ENCODE data around the gene SND1. TPM values are rescaled to one million over a fixed set of nuclear protein-coding genes. Genes with fewer than 3 reads are reported as not detected.

SND1 gene
- polyA plus RNA-seq, 5 donors, result 117 to 170 (median 151) TPM

DNA sequence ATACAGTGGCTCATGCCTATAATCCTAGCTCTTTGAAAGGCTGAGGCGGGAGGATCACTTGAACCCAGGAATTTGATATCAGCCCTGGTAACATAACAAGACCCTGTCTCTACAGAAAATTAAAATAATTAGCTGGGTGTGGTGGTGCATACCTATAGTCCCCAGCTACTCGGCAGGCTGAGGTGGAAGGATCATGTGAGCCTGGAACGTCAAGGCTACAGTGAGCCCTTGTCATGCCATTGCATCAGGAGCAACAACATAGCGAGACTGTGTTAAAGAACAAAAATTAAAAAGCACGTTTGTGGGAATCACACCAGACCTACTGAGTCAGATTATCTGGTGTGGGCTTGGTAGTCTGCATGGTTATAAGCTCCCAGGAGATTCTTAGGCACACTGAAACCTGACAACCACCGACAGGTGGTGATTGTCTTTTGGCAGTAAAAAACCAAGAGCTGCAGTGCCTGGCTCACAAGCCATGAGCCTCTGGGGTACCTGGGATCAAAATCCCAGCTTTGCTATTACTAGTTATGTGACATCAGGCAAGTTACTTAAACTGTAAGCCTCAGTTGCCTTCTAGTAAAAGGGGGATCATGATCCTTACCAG, 146.9 kb downstream of the SND1 start:
- no peak for DNase-seq

DNA sequence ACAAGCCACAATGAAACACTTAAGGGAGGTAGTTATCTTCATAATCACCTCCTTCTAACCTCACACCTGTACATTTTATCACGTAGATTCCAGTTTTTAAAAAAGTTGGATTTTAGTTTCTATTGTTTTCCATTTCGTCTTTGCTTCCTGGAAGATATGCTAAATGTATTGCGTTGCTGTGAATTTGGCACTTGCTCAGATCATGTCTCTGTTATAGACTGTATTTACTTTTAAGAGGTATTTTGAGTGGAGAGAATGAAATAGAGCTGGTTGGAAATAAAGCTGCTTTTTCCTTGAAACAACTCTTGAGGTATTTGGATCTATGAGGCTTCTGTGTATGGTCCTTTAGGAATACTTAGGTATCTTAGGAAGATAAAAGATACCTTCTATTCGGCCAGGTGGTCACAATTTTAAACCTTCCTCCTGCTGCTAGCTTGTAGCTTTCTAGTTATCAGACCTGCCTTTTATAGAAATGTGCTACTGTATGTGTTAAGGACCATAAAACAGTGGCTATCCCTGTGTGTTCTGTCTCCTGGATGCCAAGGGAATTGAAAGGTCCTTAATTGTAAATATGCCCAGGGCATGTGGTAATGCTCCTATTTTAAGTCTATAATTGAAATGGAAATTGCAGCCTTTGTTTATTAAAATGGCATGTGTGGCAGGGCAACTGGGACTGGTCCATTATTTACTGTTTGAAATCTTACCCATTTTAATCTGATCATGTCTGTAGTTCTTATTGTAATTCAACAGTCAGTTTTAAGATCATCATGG, 147.7 kb downstream of the SND1 start:
- DNase-seq, result no peak

DNA sequence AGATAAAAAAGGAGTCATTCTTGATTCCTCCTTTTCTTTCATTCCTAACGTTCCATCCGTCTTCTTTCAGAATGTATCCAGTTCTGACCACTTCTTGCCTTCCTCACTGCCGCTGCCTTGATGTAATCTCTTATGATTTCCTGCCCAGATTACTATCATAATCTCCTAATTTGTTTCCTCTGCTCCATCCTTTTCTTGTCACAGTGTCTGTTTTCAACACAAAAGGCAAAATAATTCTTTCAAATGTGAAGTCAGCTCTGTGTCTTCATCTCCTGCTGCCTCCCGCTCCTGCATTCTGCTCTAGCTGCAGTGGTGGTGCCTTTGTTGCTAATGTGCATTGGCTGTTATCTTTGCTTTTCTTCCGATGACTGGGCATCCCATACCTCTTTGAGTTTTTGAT, 150.9 kb downstream of the SND1 start:
- no peak for DNase-seq

DNA sequence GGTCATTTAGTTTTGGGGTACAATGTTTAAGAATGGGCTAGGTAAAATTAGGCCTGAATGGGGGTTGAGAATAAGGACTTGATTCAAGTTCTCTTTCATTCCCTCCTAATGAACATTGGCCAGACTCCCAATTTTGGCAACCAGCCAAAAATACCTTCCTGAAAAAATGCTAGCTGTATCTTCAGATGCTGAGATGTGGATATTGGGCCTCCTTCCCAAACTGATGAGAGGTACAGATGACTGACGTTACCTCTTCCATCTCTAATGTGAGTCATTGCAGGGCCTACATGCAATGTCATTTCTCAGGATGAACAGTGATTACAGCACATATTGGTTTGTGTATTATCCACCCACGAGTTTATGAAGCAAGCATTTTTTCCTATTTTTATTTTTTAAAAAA, 151.6 kb downstream of the SND1 start:
- no peak for DNase-seq

DNA sequence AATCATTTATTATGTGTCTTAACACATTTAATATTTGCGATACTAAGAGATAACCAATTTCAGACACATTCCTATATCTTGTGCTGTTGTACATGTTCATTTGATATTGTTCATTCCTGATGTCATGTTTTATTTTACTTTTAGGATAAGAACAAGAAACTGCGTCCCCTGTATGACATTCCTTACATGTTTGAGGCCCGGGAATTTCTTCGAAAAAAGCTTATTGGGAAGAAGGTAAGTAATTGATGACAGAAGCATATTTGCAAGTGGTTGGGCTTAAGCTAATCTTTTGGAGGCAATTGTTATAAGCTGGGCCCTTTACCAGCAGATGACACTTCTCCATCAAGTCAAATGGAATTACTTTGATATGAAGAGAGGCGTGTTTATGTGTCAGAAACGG, 155.3 kb downstream of the SND1 start:
- DNase-seq, result no peak

DNA sequence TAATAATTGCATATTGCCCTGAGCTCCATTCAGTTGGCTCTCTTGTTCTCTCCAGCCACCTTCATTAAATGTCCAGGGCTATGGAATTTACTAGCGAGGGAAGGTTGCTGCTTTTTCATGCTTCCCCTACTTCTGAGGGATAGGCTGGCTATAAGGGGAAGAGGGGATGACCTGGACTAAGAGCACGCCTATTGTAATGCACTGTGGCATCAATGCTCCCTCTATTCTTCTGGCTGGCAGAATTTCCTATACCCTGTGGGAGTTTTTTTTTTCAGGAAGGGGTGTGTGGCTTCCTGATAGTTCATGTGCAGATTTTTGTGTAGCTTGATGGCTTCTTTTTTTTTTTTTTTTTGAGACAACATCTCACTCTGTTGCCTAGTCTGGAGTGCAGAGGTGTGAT, 155.8 kb downstream of the SND1 start:
- DNase-seq, result no peak

DNA sequence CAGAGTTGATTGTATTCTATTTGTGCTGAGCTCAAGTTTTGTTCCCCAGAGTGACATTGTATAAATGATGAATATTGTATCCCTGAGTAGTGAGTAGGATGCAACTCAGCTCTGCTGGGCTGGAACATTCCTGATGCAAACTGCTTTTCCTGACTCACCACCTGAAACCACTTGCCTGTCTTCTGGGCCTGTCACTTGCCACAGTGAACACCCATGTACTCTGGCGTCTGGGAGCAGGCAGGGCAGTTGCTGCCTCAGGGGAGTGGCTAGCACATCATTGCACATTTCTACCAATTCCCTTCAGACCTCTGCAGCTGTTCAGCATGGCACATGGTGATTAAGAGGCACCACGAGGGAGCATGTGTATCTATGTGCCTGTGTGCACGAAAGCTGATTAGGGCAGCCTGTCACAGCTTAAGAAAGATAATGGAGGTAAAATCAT, 157.3 kb downstream of the SND1 start:
- DNase-seq, result no peak

DNA sequence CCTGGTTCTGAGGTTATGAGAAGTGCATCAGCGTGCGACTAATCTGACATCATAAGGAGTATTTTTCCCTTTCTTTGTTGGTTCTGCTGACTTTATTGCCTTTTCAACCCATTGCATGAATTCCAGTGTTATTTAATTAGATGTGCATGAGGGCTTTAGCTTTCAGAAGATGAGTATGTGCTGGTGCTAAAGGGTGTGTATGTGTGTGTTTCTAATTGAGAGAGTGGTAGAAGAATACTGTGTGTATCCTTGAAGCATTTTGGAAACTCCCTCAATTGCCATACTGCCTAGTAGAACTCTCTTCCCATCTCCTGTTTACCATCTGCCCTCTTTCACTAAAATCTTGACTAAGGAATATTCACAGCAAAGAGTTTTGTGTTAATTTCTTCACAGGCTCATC, 158.1 kb downstream of the SND1 start:
- DNase-seq, result no peak

DNA sequence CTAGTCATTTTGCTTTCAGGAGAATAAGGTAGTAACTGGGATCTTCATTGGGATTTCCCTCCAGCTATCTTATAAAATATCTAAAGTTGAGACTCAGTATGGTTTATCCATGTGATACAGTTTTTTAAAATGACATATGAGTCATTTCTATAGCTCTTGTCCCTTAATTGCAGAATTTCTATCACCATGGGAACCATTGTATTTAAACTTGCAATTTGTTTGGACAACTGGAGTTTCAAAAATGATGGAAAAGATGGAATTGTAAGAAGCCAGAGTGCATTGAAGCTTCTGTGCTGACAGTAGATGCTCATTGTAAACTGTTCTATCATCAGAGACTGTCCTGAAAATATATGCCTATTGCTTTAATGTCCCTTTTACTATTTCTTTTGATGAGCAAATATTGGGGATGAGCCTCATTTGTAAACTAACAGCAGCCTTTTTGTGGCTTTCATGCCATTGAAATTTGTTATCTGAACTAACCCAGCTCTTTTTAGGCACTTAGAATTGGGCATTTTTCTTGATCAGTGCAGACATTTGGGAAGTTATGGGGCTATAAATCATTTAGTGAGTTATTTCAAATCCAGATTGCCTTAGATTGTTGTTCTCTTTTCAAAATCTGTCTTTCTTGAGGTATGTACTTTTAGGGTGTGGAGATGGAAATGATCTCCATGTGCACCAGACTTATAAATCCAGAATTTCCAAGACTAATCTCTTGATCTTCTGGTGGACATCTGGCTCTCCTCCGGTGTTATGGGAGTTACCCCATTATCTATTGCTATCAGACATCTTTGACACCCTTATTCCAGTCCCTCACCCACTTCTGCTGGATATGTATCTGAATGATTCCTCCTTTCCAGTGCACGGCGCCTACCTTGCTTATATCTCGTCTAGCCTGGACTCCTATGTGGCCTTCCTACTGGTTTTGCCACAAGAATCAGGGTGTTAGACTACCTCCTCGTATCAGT, 159.0 kb downstream of the SND1 start:
- no peak for DNase-seq

DNA sequence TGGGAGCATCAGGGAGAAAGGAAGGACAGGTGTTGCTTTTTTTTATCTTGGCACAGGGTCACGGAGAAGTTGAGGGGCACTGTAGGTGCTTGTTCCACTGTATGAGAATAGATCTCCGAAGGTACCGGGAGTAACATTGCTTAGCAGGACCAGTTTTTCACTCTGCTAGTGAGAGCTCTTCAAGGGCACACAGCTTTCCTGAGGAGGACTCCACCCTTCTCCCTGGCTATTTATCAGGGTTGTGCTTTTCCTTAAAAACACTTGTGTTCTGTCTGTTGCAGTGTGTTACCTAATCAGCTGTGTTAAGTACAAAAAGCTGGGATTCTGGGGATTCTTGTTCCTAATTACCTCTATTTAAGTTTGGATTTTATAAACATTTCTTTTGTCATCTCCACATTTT, 160.5 kb downstream of the SND1 start:
- DNase-seq, result no peak

DNA sequence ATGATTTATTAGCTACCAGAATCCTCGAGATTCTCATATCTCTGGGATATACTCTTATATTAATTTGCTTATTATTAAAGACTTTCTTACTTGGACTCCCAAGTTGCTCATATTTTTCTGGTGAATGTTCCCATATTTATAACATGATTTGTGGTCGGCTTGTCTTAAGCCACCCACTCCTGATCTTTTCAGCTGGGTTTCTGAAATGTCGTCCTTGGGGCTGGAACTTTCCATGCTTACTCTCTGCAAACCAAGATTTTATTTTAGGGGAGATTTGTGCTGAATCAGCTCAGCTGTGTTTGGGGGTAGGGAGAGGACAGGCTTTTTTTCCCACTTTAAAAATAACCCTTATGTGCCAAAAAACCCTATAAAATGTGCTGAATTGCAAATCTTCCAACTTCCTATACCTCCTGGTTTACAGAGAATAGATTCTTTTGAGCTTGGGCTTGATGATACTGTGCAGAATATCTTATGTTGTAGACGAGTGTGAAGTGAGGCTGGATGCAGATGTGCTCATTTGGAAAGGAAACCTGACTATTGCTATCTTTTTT, 162.1 kb downstream of the SND1 start:
- no peak for DNase-seq

DNA sequence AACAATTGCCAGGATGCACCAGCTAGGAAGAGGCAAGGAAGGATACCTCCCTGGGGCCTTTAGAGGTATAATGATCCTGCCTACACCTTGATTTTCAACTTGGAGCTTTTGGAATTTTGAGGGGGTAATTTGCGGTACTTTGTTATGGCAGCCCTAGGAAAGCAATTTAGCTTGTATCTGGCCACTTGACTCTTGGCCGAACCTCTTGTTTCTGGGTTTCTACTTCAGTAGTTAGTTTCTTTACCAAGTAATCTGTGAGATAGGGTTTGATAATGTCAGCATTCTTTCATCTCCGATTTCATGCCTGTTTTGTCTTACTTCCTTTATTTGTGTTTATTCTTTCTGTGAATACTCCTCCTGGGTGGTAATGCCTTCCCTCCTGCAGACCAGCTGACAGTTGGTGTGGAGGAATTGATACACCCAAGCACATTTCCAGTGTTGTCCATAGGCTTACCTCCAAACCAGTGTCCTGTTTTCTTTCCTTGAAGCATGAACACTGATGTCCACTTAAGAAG, 163.7 kb downstream of the SND1 start:
- DNase-seq, result peak in 1 of 2 donors; percentile 45

DNA sequence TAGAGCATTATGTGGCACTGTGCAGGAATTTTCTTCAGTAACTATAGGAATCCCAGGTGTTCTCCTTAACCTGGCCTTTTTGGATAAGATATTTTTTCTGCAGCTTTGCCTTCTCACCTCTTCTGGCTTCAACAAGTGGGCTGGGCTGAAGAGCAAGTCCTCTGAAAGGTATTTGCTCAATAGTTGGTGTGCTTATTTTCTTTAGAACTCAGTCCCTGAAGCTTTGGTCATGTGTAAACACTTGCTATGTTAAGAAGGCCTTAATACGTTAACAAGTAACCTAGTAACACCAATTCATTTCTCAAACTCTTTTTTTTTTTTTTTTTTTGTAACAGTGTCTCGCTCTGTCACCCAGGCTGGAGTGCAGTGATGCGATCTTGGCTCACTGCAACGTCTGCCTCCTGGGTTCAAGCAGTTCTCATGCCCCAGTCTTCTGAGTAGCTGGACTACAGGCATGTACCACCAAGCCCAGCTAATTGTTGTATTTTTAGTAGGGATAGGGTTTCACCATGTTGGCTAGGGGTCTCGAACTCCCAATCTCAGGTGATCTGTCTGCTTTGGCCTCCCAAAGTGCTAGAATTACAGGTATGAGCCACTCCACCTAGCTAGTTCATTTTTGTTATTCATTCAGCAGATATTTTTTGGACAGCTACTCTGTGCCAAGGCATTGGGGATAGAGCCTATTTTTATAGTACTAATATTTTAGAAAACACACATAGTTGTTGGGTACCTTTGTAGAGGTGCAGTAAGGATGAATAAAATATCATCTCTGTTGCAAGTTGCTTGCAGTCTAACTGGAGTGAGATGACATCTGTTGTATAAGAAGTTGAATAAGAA, 164.6 kb downstream of the SND1 start:
- DNase-seq, result peak in 1 of 2 donors; percentile 33

DNA sequence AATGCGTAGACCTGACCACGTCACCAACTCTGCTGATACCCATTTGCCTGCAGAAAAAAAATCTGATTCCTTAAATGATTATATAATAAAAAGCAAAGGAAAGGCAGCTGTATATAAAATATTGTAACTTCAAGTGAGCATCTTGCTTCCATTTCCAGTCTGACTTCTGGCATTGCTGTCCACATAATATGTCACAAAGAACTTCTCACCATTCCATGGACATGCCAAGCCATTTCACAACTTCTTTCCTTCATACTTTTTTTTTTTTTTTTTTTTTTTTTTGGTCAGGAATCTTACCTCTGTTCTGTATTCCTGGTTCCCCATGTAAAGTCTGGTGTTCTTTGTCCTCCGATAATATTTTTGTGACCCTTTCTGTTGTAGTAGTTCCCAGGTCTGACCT, 165.5 kb downstream of the SND1 start:
- DNase-seq, result no peak

DNA sequence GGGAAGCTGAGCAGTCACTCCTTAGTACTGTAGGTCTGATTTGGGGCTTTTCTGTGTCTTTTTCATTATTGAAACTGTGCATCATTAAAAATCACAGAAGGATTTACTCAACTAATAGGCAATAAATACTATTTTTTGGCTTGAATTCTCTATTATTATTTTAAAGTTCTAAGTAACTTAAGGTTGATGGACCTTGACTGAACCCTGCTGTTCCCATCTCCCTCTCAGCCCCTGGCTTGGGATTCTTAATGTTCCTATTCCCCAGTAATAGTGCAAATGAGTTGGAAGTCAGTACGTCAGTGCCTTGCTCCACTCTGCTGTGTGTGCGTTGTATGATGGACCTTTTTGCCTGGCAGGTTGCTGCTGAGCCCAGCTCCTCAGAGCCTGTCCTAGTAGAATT, 166.3 kb downstream of the SND1 start:
- DNase-seq, result peak in 1 of 2 donors; percentile 40

DNA sequence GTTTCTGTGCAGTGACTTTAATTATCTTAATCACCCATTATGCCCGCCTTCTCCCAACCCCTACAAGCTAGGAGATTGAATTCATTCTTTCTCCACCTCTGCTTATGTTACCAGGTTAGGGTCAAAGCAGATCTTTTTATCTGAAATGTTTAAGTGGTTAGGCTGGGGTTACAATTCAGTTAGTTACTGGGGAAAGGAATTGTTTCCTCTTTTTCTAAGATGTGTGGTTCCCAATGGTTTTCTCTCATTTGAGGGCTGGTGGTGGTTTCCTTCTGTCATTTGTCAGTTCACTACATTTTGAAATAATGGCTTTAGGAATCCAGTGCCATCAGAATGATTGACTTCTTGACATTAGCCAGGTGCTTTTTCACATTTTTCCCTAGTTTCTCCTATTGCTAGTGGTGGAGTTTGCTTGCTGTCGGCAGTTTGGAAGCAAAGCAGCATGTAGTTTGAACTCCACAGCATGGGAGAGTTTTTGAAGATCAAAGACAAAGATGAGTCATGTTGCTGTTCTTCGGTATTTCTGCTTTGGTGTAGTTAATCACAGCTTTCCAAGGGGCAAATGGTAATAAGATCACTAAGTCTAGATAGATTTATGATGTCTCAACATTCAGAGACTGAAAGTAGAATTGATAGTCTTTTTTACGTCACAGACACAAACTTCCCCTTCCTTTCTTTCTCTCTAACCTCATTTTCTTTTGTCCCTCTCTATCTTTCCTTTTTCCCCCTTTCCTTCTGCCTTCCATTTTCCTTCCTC, 168.2 kb downstream of the SND1 start:
- DNase-seq, result no peak

DNA sequence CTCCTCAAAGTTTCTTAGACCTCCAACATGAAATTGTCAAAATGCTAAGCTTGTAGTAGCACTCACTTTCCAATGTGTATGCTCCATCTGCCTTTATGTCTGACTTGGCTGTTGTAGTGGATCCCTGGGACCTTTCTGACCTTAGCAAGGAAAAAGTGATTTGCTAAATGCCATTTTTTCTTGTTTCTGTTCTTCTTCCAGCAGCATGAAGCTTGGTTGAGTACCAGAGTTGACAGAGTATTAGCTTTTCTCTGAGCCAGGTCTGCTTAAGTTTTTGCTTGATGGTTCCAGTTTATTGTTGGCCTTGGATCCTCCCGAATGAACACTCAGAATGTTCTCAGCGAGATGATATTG, 168.7 kb downstream of the SND1 start:
- no peak for DNase-seq

DNA sequence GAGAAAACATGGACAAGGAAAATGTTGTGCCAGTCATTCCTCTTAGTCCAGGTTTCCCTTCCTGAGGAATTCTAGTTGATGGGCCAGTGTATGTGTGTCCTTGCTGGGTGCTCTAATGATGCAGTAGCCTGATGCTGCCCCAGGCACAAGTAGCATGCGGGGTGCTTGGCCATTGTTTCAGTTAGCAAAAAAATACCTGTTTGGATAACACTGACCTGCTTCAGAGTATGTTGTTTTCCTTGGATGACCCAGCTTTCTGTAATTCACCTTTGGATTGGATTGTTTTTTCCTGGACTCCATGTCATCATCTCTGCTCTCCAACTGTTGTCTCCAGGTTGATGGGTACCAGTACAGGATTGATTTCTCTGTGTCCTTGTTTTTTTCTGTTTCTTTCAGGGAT, 169.2 kb downstream of the SND1 start:
- no peak for DNase-seq

DNA sequence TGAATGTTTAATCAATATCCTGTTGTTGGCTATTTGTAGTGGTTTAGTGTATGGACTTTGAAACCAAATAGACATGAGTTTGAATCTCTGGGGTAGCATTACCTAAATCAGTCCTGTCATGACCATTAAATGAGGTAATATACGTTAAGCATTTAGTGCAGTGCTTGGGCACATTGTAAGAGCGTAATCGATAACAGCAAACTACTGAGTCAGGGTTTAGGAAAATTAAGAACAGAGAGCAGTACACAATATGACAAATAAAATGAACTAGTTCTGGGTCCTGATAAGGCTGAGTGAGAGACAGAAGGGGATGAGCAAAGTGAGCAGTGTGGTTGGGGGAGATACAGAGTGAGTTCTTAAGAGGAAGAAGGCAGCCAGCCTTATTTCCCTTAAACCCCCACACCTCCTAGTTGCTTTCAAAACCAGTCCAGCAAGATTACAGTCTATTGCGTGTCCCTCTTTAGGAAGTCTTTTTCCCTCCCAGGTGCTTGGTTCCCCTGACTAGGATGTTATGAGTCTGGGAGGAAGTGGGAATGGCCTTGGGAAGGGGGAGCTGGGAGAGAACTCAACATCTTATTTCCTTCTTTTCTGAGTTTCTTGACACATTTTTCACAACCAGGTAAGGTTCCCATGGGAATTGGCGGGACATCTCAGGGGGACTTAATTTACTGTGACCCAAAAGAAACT, 171.0 kb downstream of the SND1 start:
- no peak for DNase-seq

DNA sequence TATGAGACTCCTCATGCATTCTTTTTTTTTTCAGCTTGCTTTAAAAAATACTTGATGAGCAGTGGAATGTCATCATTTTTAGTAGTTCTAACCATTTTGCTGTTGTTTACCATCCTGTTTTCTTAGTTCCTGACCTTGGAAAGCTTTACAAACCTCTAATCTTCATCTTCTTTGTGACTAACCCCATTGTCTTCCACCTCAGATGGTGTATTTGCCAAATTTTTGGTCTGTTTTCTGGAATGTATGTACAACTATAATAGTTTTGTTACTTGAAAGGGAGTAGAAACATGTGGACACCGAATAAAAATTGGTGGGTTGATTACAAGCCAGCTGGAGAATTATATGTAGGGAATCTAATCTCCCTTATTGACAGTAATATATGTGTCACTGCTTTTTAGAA, 172.7 kb downstream of the SND1 start:
- DNase-seq, result no peak
